ENCODE results near the gene LDLR.

DNA sequence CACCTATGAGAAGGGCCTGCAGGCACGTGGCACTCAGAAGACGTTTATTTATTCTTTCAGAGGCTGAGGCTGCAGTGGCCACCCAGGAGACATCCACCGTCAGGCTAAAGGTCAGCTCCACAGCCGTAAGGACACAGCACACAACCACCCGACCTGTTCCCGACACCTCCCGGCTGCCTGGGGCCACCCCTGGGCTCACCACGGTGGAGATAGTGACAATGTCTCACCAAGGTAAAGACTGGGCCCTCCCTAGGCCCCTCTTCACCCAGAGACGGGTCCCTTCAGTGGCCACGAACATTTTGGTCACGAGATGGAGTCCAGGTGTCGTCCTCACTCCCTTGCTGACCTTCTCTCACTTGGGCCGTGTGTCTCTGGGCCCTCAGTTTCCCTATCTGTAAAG lies 33.9 kb downstream of the LDLR start:
- TF ChIP-seq CTCF (IDR thresholded peaks at IDR 0.05 in 8 of 11, conservative IDR thresholded peaks at IDR 0.05 in 3 of 11): no peak
- no peak for TF ChIP-seq POLR2A (IDR thresholded peaks at IDR 0.05)
- no peak for TF ChIP-seq POLR2AphosphoS5 (IDR thresholded peaks at IDR 0.05)
